T-helper 2 cell treated with Interferon-gamma antibody and Interleukin-4, amounts not matched to agents 5 μg/mL and 100 μg/mL, for 36 hours (primary cell): ENCODE data around the gene ZBTB17.

Source experiments
- DNase-seq: peaks from one replicate; pipeline ENCODE4 v3.0.0; 2021; ENCODE audit warnings: low spot score
- H3K27ac Mint-ChIP-seq: one replicate; pipeline ENCODE4 v1.8.0; 2021; ENCODE audit warnings: mild to moderate bottlenecking, mixed read lengths
- H3K27me3 Mint-ChIP-seq: one replicate; pipeline ENCODE4 v1.8.0; 2021; ENCODE audit warnings: low read depth, mixed read lengths
- H3K36me3 Mint-ChIP-seq: one replicate; pipeline ENCODE4 v1.8.0; 2021; ENCODE audit warnings: low read depth, mixed read lengths
- H3K4me1 Mint-ChIP-seq: one replicate; pipeline ENCODE4 v1.8.0; 2021; ENCODE audit warnings: low read depth, mixed read lengths
- H3K4me3 Mint-ChIP-seq: one replicate; pipeline ENCODE4 v1.8.0; 2022; ENCODE audit warnings: mild to moderate bottlenecking, moderate library complexity, mixed read lengths
- H3K9me3 Mint-ChIP-seq: one replicate; pipeline ENCODE4 v1.8.0; 2021; ENCODE audit warnings: mixed read lengths

The ZBTB17 gene

DNA sequence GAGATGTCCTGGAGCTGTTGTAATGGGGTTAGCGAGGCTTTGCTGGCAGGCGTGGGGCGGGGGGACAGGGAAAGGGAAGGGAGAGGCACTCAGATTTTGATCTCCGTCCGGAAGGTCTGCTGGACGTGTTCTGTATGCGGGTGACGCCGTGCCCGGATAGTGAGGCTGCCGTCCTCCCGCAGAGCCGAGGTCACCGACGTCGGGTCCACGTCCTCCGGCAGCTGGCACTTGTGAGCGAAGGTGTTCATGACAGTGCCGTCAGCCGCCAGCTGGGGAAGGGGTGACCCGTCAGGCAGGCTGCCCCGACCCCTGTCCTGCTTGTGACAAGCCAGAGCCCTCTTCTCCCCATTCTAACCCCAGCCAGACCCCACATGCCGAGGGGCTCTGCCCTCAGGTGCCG is 39.6 kb upstream of the ZBTB17 start:
- Mint-ChIP-seq H3K4me1 (peaks cover 3% of the 10 kb centered on the region), H3K27me3 (peaks cover 6% of the 10 kb centered on the region), H3K9me3 (no peaks in the 10 kb centered on the region), H3K36me3 (no peaks in the 10 kb centered on the region), H3K27ac (no peak overlapping the region), H3K4me3 (no peak overlapping the region)
- no peak for DNase-seq

DNA sequence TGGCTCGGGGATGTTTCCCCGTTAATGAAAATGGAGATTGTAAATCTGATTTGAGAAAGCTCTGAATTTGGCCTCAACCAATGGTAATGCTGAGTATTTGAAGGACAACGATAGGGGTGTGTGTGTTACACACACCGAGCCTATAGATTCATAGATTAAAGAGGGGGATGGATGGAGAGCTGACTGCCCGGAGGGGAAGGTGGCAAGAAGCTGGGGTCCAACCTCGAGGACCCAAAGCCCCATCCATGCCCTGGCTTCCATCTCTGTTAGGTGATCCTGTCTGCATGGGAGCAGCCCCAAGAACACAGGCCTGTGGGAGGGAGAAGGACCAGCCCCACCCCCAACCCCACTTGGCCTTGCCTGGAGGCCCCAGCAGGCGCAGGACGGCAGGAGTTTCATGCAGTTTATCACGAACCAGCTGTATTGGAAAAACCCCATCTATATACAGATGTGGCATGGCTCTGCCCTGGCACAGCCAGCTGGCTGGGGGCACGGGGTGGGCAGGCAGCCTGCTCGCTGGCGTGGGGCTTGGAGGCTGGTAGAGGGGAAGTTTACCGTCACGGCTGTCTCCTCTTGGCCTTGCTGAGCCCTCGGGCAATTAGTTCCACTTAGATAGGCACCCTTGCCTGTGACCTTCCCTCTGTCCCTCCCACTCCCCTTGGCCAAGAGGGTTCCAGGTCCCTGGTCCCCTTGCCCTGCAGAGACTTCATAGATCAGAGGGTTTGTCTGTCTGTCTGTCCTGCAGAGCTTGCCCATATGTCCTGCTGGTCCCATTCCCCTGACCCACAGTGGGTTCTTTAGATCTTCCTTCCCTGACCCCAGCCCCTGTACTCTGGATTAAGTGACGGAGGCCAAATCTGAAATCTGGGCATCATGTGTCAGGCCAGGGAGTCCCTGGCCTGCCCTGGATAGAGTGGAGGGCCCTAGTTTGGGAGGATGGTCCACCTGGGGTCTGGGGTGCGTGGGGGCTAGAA is 38.9 kb upstream of the ZBTB17 start:
- Mint-ChIP-seq H3K27me3 (peaks cover 6% of the 10 kb centered on the region), H3K27ac (peak overlapping the region; percentile 37), H3K9me3 (no peaks in the 10 kb centered on the region), H3K4me3 (no peak overlapping the region), H3K36me3 (no peaks in the 10 kb centered on the region), H3K4me1 (peaks cover 3% of the 10 kb centered on the region)
- no peak for DNase-seq

GRCh38 chr1:16013908-16014258 is 38.0 kb upstream of the ZBTB17 start:
- H3K36me3 Mint-ChIP-seq, result no peaks in the 10 kb centered on the region
- no peaks in the 10 kb centered on the region for H3K9me3 Mint-ChIP-seq
- H3K4me3 Mint-ChIP-seq, result no peak overlapping the region
- H3K4me1 Mint-ChIP-seq, result peaks cover 3% of the 10 kb centered on the region
- H3K27ac Mint-ChIP-seq, result no peak overlapping the region
- DNase-seq, result no peak
- H3K27me3 Mint-ChIP-seq, result peaks cover 6% of the 10 kb centered on the region

DNA sequence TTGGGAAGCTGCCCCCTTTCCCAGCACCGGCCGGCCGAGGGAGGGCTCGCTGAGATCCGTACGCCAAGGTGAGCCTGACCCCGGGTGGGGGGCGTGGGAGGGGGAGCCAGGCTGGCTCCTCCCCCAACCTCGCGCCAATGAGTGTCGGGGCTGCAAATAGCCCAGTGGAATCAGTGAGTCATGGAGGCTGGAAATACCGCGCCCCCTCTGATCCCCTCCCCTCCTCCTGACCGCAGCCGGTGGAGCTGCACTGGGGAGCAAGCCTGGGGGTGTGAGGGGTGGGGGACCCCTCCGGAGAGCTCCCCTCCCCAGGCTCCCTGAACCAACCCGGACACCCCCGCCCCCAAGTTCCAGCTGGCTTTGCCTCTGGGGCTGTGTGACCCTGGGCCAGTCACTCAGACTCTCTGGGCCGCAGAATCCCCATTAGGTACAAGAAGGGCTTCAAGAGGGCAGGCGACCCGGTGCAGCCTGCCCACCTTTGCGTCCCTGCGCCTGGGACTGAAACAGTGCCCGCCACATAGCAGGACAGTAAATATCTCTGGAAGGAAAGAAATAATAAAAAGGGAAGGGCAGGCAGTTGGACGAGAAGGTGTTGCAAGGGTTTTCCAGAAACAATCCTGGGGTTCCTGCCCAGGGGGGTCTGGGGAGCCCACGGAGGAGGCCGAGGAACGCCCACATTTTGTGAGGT is 37.5 kb upstream of the ZBTB17 start:
- Mint-ChIP-seq H3K36me3 (no peaks in the 10 kb centered on the region), H3K4me1 (peaks cover 3% of the 10 kb centered on the region), H3K9me3 (no peaks in the 10 kb centered on the region), H3K27me3 (peaks cover 6% of the 10 kb centered on the region), H3K27ac (no peak overlapping the region), H3K4me3 (no peak overlapping the region)
- peak; percentile 59 for DNase-seq

GRCh38 chr1:16012590-16013219 is 36.8 kb upstream of the ZBTB17 start:
- Mint-ChIP-seq H3K36me3 (no peaks in the 10 kb centered on the region), H3K27ac (no peak overlapping the region), H3K4me3 (peak overlapping the region; percentile 26), H3K9me3 (no peaks in the 10 kb centered on the region), H3K4me1 (peaks cover 6% of the 10 kb centered on the region), H3K27me3 (peaks cover 6% of the 10 kb centered on the region)
- peak; percentile 8 for DNase-seq

GRCh38 chr1:16011936-16012589 is 36.2 kb upstream of the ZBTB17 start:
- H3K27ac Mint-ChIP-seq, result no peak overlapping the region
- no peak for DNase-seq
- H3K4me3 Mint-ChIP-seq, result peak overlapping the region; percentile 26
- H3K4me1 Mint-ChIP-seq, result peaks cover 6% of the 10 kb centered on the region
- H3K9me3 Mint-ChIP-seq, result no peaks in the 10 kb centered on the region
- H3K36me3 Mint-ChIP-seq, result no peaks in the 10 kb centered on the region
- H3K27me3 Mint-ChIP-seq, result peaks cover 6% of the 10 kb centered on the region

GRCh38 chr1:16010837-16011236 is 34.9 kb upstream of the ZBTB17 start:
- Mint-ChIP-seq H3K27me3 (peaks cover 6% of the 10 kb centered on the region), H3K36me3 (no peaks in the 10 kb centered on the region), H3K4me1 (peaks cover 9% of the 10 kb centered on the region), H3K27ac (no peak overlapping the region), H3K4me3 (no peak overlapping the region), H3K9me3 (no peaks in the 10 kb centered on the region)
- DNase-seq, result no peak

GRCh38 chr1:16009678-16010077 is 33.8 kb upstream of the ZBTB17 start:
- no peak for DNase-seq
- Mint-ChIP-seq H3K27ac (no peak overlapping the region), H3K4me1 (peaks cover 9% of the 10 kb centered on the region), H3K4me3 (no peak overlapping the region), H3K27me3 (peaks cover 6% of the 10 kb centered on the region), H3K9me3 (no peaks in the 10 kb centered on the region), H3K36me3 (no peaks in the 10 kb centered on the region)

- H3K27me3 Mint-ChIP-seq, result peaks cover 4% of the 10 kb centered on the region
- no peaks in the 10 kb centered on the region for H3K36me3 Mint-ChIP-seq
- H3K4me3 Mint-ChIP-seq, result no peak overlapping the region
- peaks cover 9% of the 10 kb centered on the region for H3K4me1 Mint-ChIP-seq
- peak; percentile 56 for DNase-seq
- no peaks in the 10 kb centered on the region for H3K9me3 Mint-ChIP-seq
- no peak overlapping the region for H3K27ac Mint-ChIP-seq
These were observed 33.1 kb upstream of the ZBTB17 start for GRCh38 chr1:16009030-16009460.

DNA sequence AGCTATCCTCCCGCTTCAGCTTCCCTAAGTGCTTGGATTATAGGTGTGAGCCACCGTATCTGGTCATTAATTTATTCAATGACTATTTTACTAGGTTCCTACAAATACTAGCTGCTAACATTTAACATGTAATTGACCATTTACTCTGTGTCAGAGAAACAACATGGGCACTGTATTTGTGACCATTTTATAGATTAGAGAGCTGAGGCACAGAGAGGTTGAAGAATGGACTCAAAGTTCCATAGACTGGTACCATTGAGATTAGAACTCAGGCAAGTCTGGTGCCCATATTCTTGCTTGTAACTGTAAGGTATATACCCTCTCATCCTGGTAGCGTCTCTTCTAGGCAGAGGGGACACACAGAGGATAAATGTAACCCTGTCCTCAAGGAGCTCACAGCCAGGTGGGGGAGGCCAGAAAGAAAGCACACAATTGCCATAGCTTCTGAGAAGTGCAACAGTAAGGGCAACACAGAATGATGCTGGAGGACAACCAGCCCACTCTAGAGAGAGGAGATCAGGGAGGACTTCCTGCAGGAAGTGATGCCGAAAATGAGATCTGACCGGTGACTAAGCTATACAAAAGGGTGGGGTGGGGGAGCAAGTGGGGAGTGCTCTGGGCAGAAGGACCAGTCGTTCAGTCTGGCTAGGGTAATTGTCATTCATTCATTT is 31.9 kb upstream of the ZBTB17 start:
- peaks cover 2% of the 10 kb centered on the region for H3K27me3 Mint-ChIP-seq
- no peaks in the 10 kb centered on the region for H3K36me3 Mint-ChIP-seq
- no peak overlapping the region for H3K27ac Mint-ChIP-seq
- no peak for DNase-seq
- H3K9me3 Mint-ChIP-seq, result no peaks in the 10 kb centered on the region
- H3K4me1 Mint-ChIP-seq, result peaks cover 9% of the 10 kb centered on the region
- no peak overlapping the region for H3K4me3 Mint-ChIP-seq

- no peaks in the 10 kb centered on the region for H3K27me3 Mint-ChIP-seq
- H3K4me3 Mint-ChIP-seq, result no peak overlapping the region
- H3K9me3 Mint-ChIP-seq, result no peaks in the 10 kb centered on the region
- no peaks in the 10 kb centered on the region for H3K36me3 Mint-ChIP-seq
- H3K27ac Mint-ChIP-seq, result no peak overlapping the region
- peaks cover 6% of the 10 kb centered on the region for H3K4me1 Mint-ChIP-seq
- DNase-seq, result peak; percentile 13
These were observed 30.9 kb upstream of the ZBTB17 start for GRCh38 chr1:16006552-16007485.

DNA sequence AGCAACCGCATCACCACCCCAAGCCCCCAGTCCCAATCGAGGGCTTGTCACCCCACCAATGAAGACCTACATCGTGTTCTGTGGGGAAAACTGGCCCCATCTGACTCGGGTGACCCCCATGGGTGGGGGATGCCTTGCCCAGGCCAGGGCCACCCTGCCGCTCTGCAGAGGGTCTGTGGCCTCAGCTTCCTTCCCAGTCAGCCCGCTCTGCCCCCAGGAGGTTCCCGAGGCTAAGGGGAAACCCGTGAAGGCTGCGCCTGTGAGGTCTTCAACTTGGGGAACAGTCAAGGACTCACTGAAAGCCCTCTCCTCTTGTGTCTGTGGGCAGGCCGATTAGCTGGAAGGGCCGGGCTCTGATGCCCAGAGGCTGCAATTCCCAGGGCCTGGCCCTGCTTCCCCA is 30.1 kb upstream of the ZBTB17 start:
- Mint-ChIP-seq H3K4me1 (peaks cover 6% of the 10 kb centered on the region), H3K27ac (no peak overlapping the region), H3K9me3 (no peaks in the 10 kb centered on the region), H3K27me3 (no peaks in the 10 kb centered on the region), H3K36me3 (no peaks in the 10 kb centered on the region), H3K4me3 (no peak overlapping the region)
- DNase-seq, result no peak
